Activated T-cell treated with anti-CD3 and anti-CD28 coated beads, Interleukin-2, amount 50 U/mL, for 24 hours (primary cell): ENCODE measurements around the gene PRDM10.

ENCODE experiments used
- DNase-seq: peaks from one replicate; pipeline ENCODE4 v3.0.0-alpha.2; 2020
- H3K27ac Mint-ChIP-seq: 2 replicates; pipeline ENCODE4 v1.8.0; 2020; ENCODE audit warnings: mild to moderate bottlenecking, mixed read lengths
- H3K27me3 Mint-ChIP-seq: 2 replicates; pipeline ENCODE4 v1.8.0; 2020; ENCODE audit warnings: mixed read lengths
- H3K36me3 Mint-ChIP-seq: 2 replicates; pipeline ENCODE4 v1.8.0; 2020; ENCODE audit warnings: low read depth, mixed read lengths
- H3K4me1 Mint-ChIP-seq: 2 replicates; pipeline ENCODE4 v1.8.0; 2020; ENCODE audit warnings: low read depth, mixed read lengths
- H3K4me3 Mint-ChIP-seq: 2 replicates; pipeline ENCODE4 v1.8.0; 2020; ENCODE audit warnings: mild to moderate bottlenecking, moderate library complexity, mixed read lengths
- H3K9me3 Mint-ChIP-seq: 2 replicates; pipeline ENCODE4 v1.8.0; 2020; ENCODE audit warnings: mixed read lengths

Gene PRDM10

DNA sequence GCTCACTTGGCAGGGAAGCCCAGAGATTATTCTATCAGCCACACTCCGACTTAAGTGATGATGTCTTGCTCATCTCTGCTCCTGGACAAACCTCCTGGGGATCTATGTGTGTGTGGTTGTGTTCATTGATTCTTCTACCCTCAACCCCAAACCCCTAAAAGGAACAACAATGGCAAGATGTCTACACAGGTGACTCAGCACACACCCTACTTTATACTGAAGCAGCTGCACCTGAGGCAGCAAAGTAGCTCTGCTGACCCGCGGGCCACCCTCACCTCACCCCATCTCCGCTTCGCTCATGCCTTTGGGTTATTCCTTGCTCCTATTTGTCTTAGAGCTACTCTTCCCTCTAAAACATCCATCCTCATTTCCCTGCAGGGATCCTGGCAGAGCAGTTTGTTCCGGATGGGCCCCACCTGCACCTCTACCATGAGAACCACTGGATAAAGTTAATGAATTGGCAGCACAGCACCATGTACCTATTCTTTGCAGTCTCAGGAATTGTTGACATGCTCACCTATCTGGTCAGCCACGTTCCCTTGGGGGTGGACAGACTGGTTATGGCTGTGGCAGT, 148.3 kb downstream of the PRDM10 start:
- Mint-ChIP-seq H3K9me3 (no peaks in the 10 kb centered on the region), H3K4me3 (peak overlapping the region; percentile 16), H3K4me1 (peaks cover 40% of the 10 kb centered on the region), H3K27me3 (no peaks in the 10 kb centered on the region), H3K27ac (peak overlapping the region; percentile 86), H3K36me3 (peaks cover 24% of the 10 kb centered on the region)
- no peak for DNase-seq

DNA sequence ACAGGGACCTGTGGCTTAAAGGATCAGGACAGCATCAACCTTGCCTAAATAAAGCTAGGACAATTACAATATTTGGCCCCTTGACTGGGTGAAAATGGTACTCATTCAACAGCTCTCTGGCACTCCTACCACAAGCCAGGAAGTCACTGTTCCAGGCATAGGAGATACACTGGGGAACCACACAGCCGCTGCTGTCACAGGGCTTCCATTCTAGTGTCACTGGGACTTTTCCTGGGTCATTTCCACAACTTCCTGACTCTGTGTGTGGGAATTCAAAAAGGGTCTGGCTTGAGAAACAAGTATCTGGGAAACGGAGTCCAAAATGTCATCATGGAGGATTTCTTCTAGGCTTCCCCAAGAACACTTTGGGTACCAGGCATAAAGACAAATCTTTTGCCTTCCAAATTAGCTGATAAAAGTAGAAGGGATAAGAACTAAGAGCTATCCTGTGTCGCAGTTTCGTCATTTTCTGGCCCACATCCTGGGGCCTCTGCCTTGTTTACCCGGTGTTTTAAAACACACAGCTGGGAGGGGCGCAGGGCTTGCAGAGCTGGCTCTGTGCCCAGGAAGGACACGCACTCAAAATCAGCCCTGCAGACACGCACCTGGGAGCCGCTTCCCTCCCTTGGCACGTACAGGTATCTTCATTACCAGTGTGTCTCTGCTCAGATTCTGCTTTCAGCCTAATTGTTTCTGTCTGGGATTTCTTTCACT, 149.0 kb downstream of the PRDM10 start:
- no peaks in the 10 kb centered on the region for H3K27me3 Mint-ChIP-seq
- H3K9me3 Mint-ChIP-seq = no peaks in the 10 kb centered on the region
- peak overlapping the region; percentile 16 for H3K4me3 Mint-ChIP-seq
- H3K4me1 Mint-ChIP-seq = peaks cover 37% of the 10 kb centered on the region
- DNase-seq = peak; percentile 46
- H3K27ac Mint-ChIP-seq = peak overlapping the region; percentile 86
- peaks cover 18% of the 10 kb centered on the region for H3K36me3 Mint-ChIP-seq

DNA sequence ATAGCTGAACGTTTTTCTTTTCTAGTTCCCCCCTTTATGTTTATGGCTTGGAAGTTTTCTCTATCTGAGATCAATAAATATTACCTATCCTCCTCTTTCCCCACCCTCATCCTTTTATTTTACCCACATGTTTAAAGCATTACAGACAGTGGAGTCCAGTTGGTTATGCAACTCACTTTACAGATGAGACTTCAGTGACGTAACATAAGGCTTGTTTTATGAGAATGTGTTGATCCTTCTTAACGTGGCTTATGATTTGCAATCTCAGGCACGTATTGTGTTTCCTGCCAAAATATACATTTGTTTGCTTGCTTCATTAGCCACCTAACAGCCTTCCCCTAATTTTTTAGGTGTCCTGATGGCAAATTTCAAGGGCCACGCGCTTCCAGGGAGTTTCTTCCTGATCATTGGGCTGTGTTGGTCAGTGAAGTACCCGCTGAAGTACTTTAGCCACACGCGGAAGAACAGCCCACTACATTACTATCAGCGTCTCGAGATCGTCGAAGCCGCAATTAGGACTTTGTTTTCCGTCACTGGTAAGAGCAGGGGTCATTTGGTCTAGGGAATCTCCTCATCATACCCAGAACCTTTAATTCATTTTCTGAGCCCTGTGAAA, 150.4 kb downstream of the PRDM10 start:
- H3K9me3 Mint-ChIP-seq = no peaks in the 10 kb centered on the region
- no peak overlapping the region for H3K4me3 Mint-ChIP-seq
- H3K36me3 Mint-ChIP-seq = peaks cover 7% of the 10 kb centered on the region
- H3K27ac Mint-ChIP-seq = no peak overlapping the region
- H3K4me1 Mint-ChIP-seq = peaks cover 37% of the 10 kb centered on the region
- no peaks in the 10 kb centered on the region for H3K27me3 Mint-ChIP-seq
- DNase-seq = no peak
